Measurements from ENCODE around the gene MPL.

MPL gene

GRCh38 chr1:43314233-43314632 lies 23.4 kb upstream of the MPL start:
- Mint-ChIP-seq H3K4me1 (peaks cover 7% of the 10 kb centered on the region), H3K4me3 (no peak overlapping the region), H3K9me3 (no peaks in the 10 kb centered on the region), H3K36me3 (no peaks in the 10 kb centered on the region), H3K27ac (no peak overlapping the region)
- ATAC-seq: no peak
- no peak for DNase-seq (ENCODE audit: low spot score in 2 of 2)

- no peak for ATAC-seq
- Mint-ChIP-seq H3K36me3 (no peaks in the 10 kb centered on the region), H3K27ac (no peak overlapping the region), H3K4me1 (peaks cover 7% of the 10 kb centered on the region), H3K4me3 (no peak overlapping the region), H3K9me3 (no peaks in the 10 kb centered on the region)
- no peak for DNase-seq (ENCODE audit: low spot score in 2 of 2)
Observed at GRCh38 chr1:43315481-43315880, 22.1 kb upstream of the MPL start.

GRCh38 chr1:43315963-43316737 lies 21.5 kb upstream of the MPL start:
- Mint-ChIP-seq H3K27ac (no peak overlapping the region), H3K36me3 (no peaks in the 10 kb centered on the region), H3K9me3 (no peaks in the 10 kb centered on the region), H3K4me3 (no peak overlapping the region), H3K4me1 (peaks cover 7% of the 10 kb centered on the region)
- DNase-seq (ENCODE audit: low spot score in 2 of 2) (no peak), ATAC-seq (no peak)

GRCh38 chr1:43316738-43317520 lies 20.7 kb upstream of the MPL start:
- no peak for ATAC-seq
- DNase-seq (ENCODE audit: low spot score in 2 of 2): no peak
- H3K4me3 Mint-ChIP-seq: no peak overlapping the region
- H3K27ac Mint-ChIP-seq: peak overlapping the region; percentile 57
- no peaks in the 10 kb centered on the region for H3K36me3 Mint-ChIP-seq
- H3K9me3 Mint-ChIP-seq: no peaks in the 10 kb centered on the region
- H3K4me1 Mint-ChIP-seq: peaks cover 7% of the 10 kb centered on the region

GRCh38 chr1:43317817-43318471 lies 19.7 kb upstream of the MPL start:
- Mint-ChIP-seq H3K27ac (peak overlapping the region; percentile 57), H3K4me3 (no peak overlapping the region), H3K4me1 (peaks cover 7% of the 10 kb centered on the region), H3K9me3 (no peaks in the 10 kb centered on the region), H3K36me3 (no peaks in the 10 kb centered on the region)
- DNase-seq (ENCODE audit: low spot score in 2 of 2): no peak
- no peak for ATAC-seq

- ATAC-seq (no peak), DNase-seq (ENCODE audit: low spot score in 2 of 2) (no peak)
- Mint-ChIP-seq H3K27ac (no peak overlapping the region), H3K4me1 (peaks cover 7% of the 10 kb centered on the region), H3K4me3 (no peak overlapping the region), H3K36me3 (no peaks in the 10 kb centered on the region), H3K9me3 (no peaks in the 10 kb centered on the region)
Observed at GRCh38 chr1:43318831-43319230, 18.8 kb upstream of the MPL start.

GRCh38 chr1:43319288-43319687 lies 18.3 kb upstream of the MPL start:
- Mint-ChIP-seq H3K36me3 (no peaks in the 10 kb centered on the region), H3K9me3 (peaks cover 2% of the 10 kb centered on the region), H3K27ac (peak overlapping the region; percentile 27), H3K4me3 (no peak overlapping the region), H3K4me1 (peaks cover 7% of the 10 kb centered on the region)
- DNase-seq (ENCODE audit: low spot score in 2 of 2) (no peak), ATAC-seq (peak; percentile 16)

GRCh38 chr1:43319766-43320165 lies 17.9 kb upstream of the MPL start:
- DNase-seq (ENCODE audit: low spot score in 2 of 2) (no peak), ATAC-seq (no peak)
- Mint-ChIP-seq H3K4me3 (no peak overlapping the region), H3K9me3 (peaks cover 5% of the 10 kb centered on the region), H3K4me1 (peaks cover 7% of the 10 kb centered on the region), H3K36me3 (no peaks in the 10 kb centered on the region), H3K27ac (peak overlapping the region; percentile 27)

GRCh38 chr1:43321331-43321891 lies 16.2 kb upstream of the MPL start:
- peak; percentile 28 for ATAC-seq

GRCh38 chr1:43322506-43322905 lies 15.1 kb upstream of the MPL start:
- Mint-ChIP-seq H3K36me3 (no peaks in the 10 kb centered on the region), H3K27ac (no peak overlapping the region), H3K9me3 (peaks cover 11% of the 10 kb centered on the region), H3K4me1 (peaks cover 7% of the 10 kb centered on the region), H3K4me3 (no peak overlapping the region)
- DNase-seq (ENCODE audit: low spot score in 2 of 2) (no peak), ATAC-seq (no peak)

More at GRCh38 chr1:43321331-43321891, 16.2 kb upstream of the MPL start:
- peaks cover 11% of the 10 kb centered on the region for H3K9me3 Mint-ChIP-seq
- no peak for DNase-seq (ENCODE audit: low spot score in 2 of 2)
- peak overlapping the region; percentile 50 for H3K27ac Mint-ChIP-seq
- no peak overlapping the region for H3K4me3 Mint-ChIP-seq
- no peaks in the 10 kb centered on the region for H3K36me3 Mint-ChIP-seq
- H3K4me1 Mint-ChIP-seq: peaks cover 7% of the 10 kb centered on the region

GRCh38 chr1:43324810-43325209 lies 12.8 kb upstream of the MPL start:
- Mint-ChIP-seq H3K27ac (no peak overlapping the region), H3K4me1 (peaks cover 2% of the 10 kb centered on the region), H3K9me3 (peaks cover 11% of the 10 kb centered on the region), H3K36me3 (no peaks in the 10 kb centered on the region), H3K4me3 (no peak overlapping the region)
- no peak for ATAC-seq
- no peak for DNase-seq (ENCODE audit: low spot score in 2 of 2)

GRCh38 chr1:43325381-43325780 lies 12.2 kb upstream of the MPL start:
- H3K4me3 Mint-ChIP-seq: no peak overlapping the region
- no peak overlapping the region for H3K27ac Mint-ChIP-seq
- peaks cover 11% of the 10 kb centered on the region for H3K9me3 Mint-ChIP-seq
- no peaks in the 10 kb centered on the region for H3K36me3 Mint-ChIP-seq
- H3K4me1 Mint-ChIP-seq: peaks cover 8% of the 10 kb centered on the region
- DNase-seq (ENCODE audit: low spot score in 2 of 2) (no peak), ATAC-seq (no peak)

- Mint-ChIP-seq H3K4me1 (peaks cover 10% of the 10 kb centered on the region), H3K9me3 (peaks cover 11% of the 10 kb centered on the region), H3K4me3 (no peak overlapping the region), H3K27ac (no peak overlapping the region), H3K36me3 (no peaks in the 10 kb centered on the region)
- DNase-seq (ENCODE audit: low spot score in 2 of 2) (no peak), ATAC-seq (no peak)
Observed at GRCh38 chr1:43327549-43328292, 9.9 kb upstream of the MPL start.

GRCh38 chr1:43329995-43330751 lies 7.4 kb upstream of the MPL start:
- ATAC-seq (peak; percentile 96), DNase-seq (ENCODE audit: low spot score in 2 of 2) (peak in 1 of 2 donors; percentile 58)
- Mint-ChIP-seq H3K9me3 (peaks cover 3% of the 10 kb centered on the region), H3K27ac (peak overlapping the region; percentile 53), H3K36me3 (no peaks in the 10 kb centered on the region), H3K4me3 (peak overlapping the region; percentile 12), H3K4me1 (peaks cover 10% of the 10 kb centered on the region)

All from stimulated activated effector memory CD8-positive, alpha-beta T cell treated with anti-CD3 and anti-CD28 coated beads, Interleukin-12 subunit alpha, Interleukin-12 subunit beta, amount 100 ng/mL, for 72 hours (primary cell).